ENCODE measurements around the gene FGF22. TPM values are rescaled to one million over a fixed set of nuclear protein-coding genes. Genes with fewer than 3 reads are reported as not detected.
A peak's percentile ranks its signal among the peaks of the same experiment; 100 is the strongest.

The FGF22 gene
- total RNA-seq, 2 experiments from 2014 or later: 0.48 TPM; not detected in 1

DNA sequence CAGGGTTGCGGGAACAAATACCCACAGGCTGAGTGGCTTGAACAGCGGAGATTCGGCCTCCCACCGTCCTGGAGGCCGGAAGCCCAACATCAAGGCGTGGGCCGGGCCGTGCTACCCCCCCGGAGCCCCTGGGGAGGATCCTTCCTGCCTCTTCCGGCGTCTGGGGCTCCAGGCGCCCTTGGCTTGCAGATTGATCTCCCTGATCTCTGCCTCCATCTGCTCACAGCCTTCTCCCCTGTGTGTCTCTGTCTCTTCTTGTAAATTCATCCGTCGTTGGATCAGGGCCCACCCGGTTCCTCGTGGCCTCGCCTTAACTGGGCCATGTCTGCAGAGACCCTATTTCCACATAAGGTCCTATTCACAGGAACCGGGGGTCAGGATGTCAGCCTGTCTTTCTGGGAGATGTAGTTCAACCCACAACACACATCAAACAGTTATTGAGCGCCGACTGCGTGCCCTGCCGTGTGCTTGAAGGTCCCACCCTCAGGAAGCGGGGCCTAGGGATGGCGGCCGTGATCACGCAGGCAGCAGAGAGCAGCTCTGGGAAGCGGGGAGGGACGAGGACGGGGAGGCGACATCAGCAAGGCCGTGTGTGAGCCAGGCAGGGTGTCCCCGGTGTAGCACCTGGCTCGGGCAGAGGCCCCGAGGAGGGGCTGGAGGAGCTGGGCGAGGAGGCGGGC lies 28.7 kb upstream of the FGF22 start:
- H3K9me2 ChIP-seq (ENCODE audit: insufficient read depth, low read length): no peaks in the 10 kb centered on the region
- H4K20me1 ChIP-seq (ENCODE audit: insufficient read depth, low read length): no peaks in the 10 kb centered on the region
- H3K4me2 ChIP-seq (ENCODE audit: low read length): peak overlapping the region; percentile 70
- ChIA-PET POLR2A (no interaction called here), CTCF (ENCODE audit: unreplicated experiment) (interaction anchor here (0.6 kb wide), 1 partner anchor 25 kb away, joined by 3 read pairs; no protein-coding TSS in a partner anchor)
- H3K4me1 ChIP-seq (ENCODE audit: insufficient read depth, low read length, poor library complexity, severe bottlenecking): peaks cover 22% of the 10 kb centered on the region
- TF ChIP-seq, protein P1, sequence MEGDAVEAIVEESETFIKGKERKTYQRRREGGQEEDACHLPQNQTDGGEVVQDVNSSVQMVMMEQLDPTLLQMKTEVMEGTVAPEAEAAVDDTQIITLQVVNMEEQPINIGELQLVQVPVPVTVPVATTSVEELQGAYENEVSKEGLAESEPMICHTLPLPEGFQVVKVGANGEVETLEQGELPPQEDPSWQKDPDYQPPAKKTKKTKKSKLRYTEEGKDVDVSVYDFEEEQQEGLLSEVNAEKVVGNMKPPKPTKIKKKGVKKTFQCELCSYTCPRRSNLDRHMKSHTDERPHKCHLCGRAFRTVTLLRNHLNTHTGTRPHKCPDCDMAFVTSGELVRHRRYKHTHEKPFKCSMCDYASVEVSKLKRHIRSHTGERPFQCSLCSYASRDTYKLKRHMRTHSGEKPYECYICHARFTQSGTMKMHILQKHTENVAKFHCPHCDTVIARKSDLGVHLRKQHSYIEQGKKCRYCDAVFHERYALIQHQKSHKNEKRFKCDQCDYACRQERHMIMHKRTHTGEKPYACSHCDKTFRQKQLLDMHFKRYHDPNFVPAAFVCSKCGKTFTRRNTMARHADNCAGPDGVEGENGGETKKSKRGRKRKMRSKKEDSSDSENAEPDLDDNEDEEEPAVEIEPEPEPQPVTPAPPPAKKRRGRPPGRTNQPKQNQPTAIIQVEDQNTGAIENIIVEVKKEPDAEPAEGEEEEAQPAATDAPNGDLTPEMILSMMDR (conservative IDR thresholded peaks at IDR 0.05; ENCODE audit: low read length): no peak
- no peak for TF ChIP-seq EZH2phosphoT487 (IDR thresholded peaks at IDR 0.05; ENCODE audit: borderline replicate concordance, low read depth, low read length)
- DNase-seq (ENCODE audit: low spot score): peak; percentile 80
- intact Hi-C loops (cut with micrococcal nuclease; ENCODE audit: unreplicated experiment): no loop called here
- peak overlapping the region; percentile 66 for H3K4me3 ChIP-seq (ENCODE audit: low read depth, low read length, poor library complexity, severe bottlenecking)
- no TSS peak for BruUV-seq (replicated peaks)
- H3K9me3 ChIP-seq (ENCODE audit: low read length): no peaks in the 10 kb centered on the region
- no peaks in the 10 kb centered on the region for H3K79me2 ChIP-seq (ENCODE audit: insufficient read depth, low read depth, low read length)
- peaks cover 25% of the 10 kb centered on the region for H3K36me3 ChIP-seq (ENCODE audit: insufficient read depth, low read length)
- peak overlapping the region; percentile 84 for H2AFZ ChIP-seq (ENCODE audit: low read length)
- H3K27ac ChIP-seq (ENCODE audit: low read depth, low read length, poor library complexity, severe bottlenecking): peak overlapping the region; percentile 70

DNA sequence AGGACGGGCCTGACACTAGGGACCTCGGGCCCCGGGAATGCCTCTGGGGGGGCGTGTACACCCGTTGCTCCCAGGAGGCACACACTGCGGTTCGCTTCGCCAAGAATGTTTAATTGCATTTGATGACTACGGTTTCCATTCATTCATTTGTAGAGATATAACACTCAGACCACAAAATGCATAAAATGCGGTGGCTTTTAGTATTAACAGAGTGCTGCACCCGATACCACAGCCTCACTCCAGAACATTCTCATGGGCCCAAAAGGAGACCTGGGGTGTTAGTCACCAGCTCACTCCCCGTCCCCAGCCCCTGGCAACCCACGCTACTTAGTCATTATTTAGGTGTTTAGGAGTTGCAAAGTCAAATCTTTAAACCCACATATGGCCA lies 28.2 kb upstream of the FGF22 start:
- ChIA-PET POLR2A (no interaction called here), CTCF (ENCODE audit: unreplicated experiment) (interaction anchor here (0.6 kb wide), 1 partner anchor 26 kb away, joined by 3 read pairs; no protein-coding TSS in a partner anchor)
- no TSS peak for BruUV-seq (replicated peaks)
- TF ChIP-seq EZH2phosphoT487 (IDR thresholded peaks at IDR 0.05; ENCODE audit: borderline replicate concordance, low read depth, low read length): no peak
- TF ChIP-seq, protein P1 (conservative IDR thresholded peaks at IDR 0.05; ENCODE audit: low read length): no peak
- no peak for DNase-seq (ENCODE audit: low spot score)
- H3K27ac ChIP-seq (ENCODE audit: low read depth, low read length, poor library complexity, severe bottlenecking): peak overlapping the region; percentile 70
- H3K4me2 ChIP-seq (ENCODE audit: low read length): peak overlapping the region; percentile 70
- intact Hi-C loops (cut with micrococcal nuclease; ENCODE audit: unreplicated experiment): no loop called here
- H2AFZ ChIP-seq (ENCODE audit: low read length): peak overlapping the region; percentile 84; the same call in 1 of the 2 replicates
- no peaks in the 10 kb centered on the region for H3K9me2 ChIP-seq (ENCODE audit: insufficient read depth, low read length)
- peaks cover 22% of the 10 kb centered on the region for H3K4me1 ChIP-seq (ENCODE audit: insufficient read depth, low read length, poor library complexity, severe bottlenecking)
- no peaks in the 10 kb centered on the region for H3K9me3 ChIP-seq (ENCODE audit: low read length)
- H3K36me3 ChIP-seq (ENCODE audit: insufficient read depth, low read length): peaks cover 25% of the 10 kb centered on the region
- H3K79me2 ChIP-seq (ENCODE audit: insufficient read depth, low read depth, low read length): no peaks in the 10 kb centered on the region
- H4K20me1 ChIP-seq (ENCODE audit: insufficient read depth, low read length): no peaks in the 10 kb centered on the region
- H3K4me3 ChIP-seq (ENCODE audit: low read depth, low read length, poor library complexity, severe bottlenecking): no peak overlapping the region

DNA sequence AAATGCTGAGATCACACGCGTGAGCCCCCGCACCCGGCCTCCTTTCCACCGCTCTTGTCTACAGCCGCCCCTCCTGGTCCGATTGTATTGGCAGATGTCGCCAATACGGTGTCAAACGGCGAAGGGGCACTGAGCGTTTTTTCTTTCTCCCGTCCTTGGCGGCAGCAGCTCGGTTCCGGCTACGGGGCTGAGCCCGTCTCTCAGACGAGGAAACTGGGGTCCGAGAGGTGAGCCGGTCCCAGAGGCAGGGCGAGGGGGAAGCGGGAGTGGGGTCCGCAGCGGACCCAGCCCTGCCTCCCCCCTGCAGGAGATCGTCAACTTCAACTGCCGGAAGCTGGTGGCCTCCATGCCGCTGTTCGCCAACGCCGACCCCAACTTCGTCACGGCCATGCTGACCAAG lies 26.7 kb upstream of the FGF22 start:
- Histone ChIP-seq H3K4me2 (ENCODE audit: low read length) (no peak overlapping the region), H2AFZ (ENCODE audit: low read length) (no peak overlapping the region), H3K79me2 (ENCODE audit: insufficient read depth, low read depth, low read length) (no peaks in the 10 kb centered on the region), H3K4me1 (ENCODE audit: insufficient read depth, low read length, poor library complexity, severe bottlenecking) (peaks cover 22% of the 10 kb centered on the region), H3K9me3 (ENCODE audit: low read length) (no peaks in the 10 kb centered on the region), H3K9me2 (ENCODE audit: insufficient read depth, low read length) (no peaks in the 10 kb centered on the region), H3K27ac (ENCODE audit: low read depth, low read length, poor library complexity, severe bottlenecking) (no peak overlapping the region), H3K36me3 (ENCODE audit: insufficient read depth, low read length) (peaks cover 27% of the 10 kb centered on the region), H3K4me3 (ENCODE audit: low read depth, low read length, poor library complexity, severe bottlenecking) (no peak overlapping the region), H4K20me1 (ENCODE audit: insufficient read depth, low read length) (no peaks in the 10 kb centered on the region)
- ChIA-PET POLR2A (no interaction called here), CTCF (ENCODE audit: unreplicated experiment) (interaction anchor here (0.5 kb wide), 1 partner anchor 514 kb away, joined by 3 read pairs; no protein-coding TSS in a partner anchor)
- no peak for DNase-seq (ENCODE audit: low spot score)
- intact Hi-C loops (cut with micrococcal nuclease; ENCODE audit: unreplicated experiment): no loop called here
- TF ChIP-seq, protein P1 (conservative IDR thresholded peaks at IDR 0.05; ENCODE audit: low read length): no peak
- TF ChIP-seq EZH2phosphoT487 (IDR thresholded peaks at IDR 0.05; ENCODE audit: borderline replicate concordance, low read depth, low read length): no peak
- BruUV-seq (replicated peaks): no TSS peak

All from OCI-LY7 (cell line).